ENCODE measurements around the gene TOMT. TPM values are rescaled to one million over a fixed set of nuclear protein-coding genes. Genes with fewer than 3 reads are reported as not detected.

The TOMT gene
- polyA plus RNA-seq, 2 of the 4 experiments (the other 2 are of a cell fraction), result not detected

GRCh38 chr11:72144807-72145565 is 39.3 kb downstream of the TOMT start:
- H3K4me1 ChIP-seq, result peaks cover 17% of the 10 kb centered on the region; the same call in 2 of the 3 replicates
- 48% methylated on average over 4 of the region's 4 CpGs for WGBS (ENCODE audit: missing lambda C conversion rate)
- DNase-seq (ENCODE audit: low read depth in 1 of 2, low spot score in 1 of 2) (peak in 1 of 2 experiments; percentile 48), ATAC-seq (0 out of 6 replicates have a peak, but pooled peaks of 1 of the 2 experiments have one; percentile 22), FAIRE-seq (no peak)
- TF ChIP-seq EP300 (IDR thresholded peaks at IDR 0.05) (0 out of 5 replicates have a peak, but pooled peaks of 1 of the 2 experiments have one; percentile 24), HEYL (CRISPR knock-in tag; IDR thresholded peaks at IDR 0.05) (no peak), KDM1A (IDR thresholded peaks at IDR 0.05; ENCODE audit: low read depth) (no peak)
- no peaks in the 10 kb centered on the region for H3K9me3 ChIP-seq
- POLR2A ChIA-PET, result no interaction called here
- H3K4me2 ChIP-seq, result no peak overlapping the region
- H3K27ac ChIP-seq, result peak overlapping the region in 1 of 2 experiments; percentile 37; a peak in 2 of 6 replicates
- CTCF ChIA-PET, result interaction anchor here (0.6 to 5.7 kb wide), 46 partner anchors 10 to 501 kb away, joined by 3 to 48 read pairs (median 8); partner anchors contain the start of genes ANAPC15, TOMT and XNDC1N
- H3K4me3 ChIP-seq, result no peak overlapping the region

GRCh38 chr11:72146625-72147024 is 40.9 kb downstream of the TOMT start:
- no peaks in the 10 kb centered on the region for H3K9me3 ChIP-seq
- H3K4me1 ChIP-seq, result peaks cover 9% of the 10 kb centered on the region; the same call in 2 of the 3 replicates
- WGBS (ENCODE audit: missing lambda C conversion rate), result 24% methylated on average over 2 of the region's 2 CpGs
- DNase-seq (ENCODE audit: low read depth in 1 of 2, low spot score in 1 of 2), result no peak
- POLR2A ChIA-PET, result no interaction called here
- 0 out of 6 replicates have a peak overlapping the region, but pooled peaks of 1 of the 2 experiments have one; percentile 5 for H3K27ac ChIP-seq
- no peak overlapping the region for H3K4me2 ChIP-seq
- no peak overlapping the region for H3K4me3 ChIP-seq
- FAIRE-seq, result no peak
- no peak for ATAC-seq
- TF ChIP-seq EHF (CRISPR knock-in tag; IDR thresholded peaks at IDR 0.05), result no peak
- TF ChIP-seq PBX3 (IDR thresholded peaks at IDR 0.05), result no peak
- TF ChIP-seq BHLHE40 (IDR thresholded peaks at IDR 0.05; ENCODE audit: low read depth, low read length), result no peak
- TF ChIP-seq SMC3 (IDR thresholded peaks at IDR 0.05), result no peak
- TF ChIP-seq MAZ (IDR thresholded peaks at IDR 0.05; ENCODE audit: borderline replicate concordance, low read depth, low read length), result no peak
- no peak for TF ChIP-seq RAD21 (conservative IDR thresholded peaks at IDR 0.05 in 1 of 2, IDR thresholded peaks at IDR 0.05 in 1 of 2)
- no peak for TF ChIP-seq ESRRA (IDR thresholded peaks at IDR 0.05; ENCODE audit: borderline replicate concordance, low read length)
- no peak for TF ChIP-seq HMGXB4 (CRISPR knock-in tag; IDR thresholded peaks at IDR 0.05; ENCODE audit: borderline replicate concordance)
- no peak for TF ChIP-seq SREBF2 (IDR thresholded peaks at IDR 0.05)
- no peak for TF ChIP-seq HEYL (CRISPR knock-in tag; IDR thresholded peaks at IDR 0.05)
- TF ChIP-seq KDM1A (IDR thresholded peaks at IDR 0.05; ENCODE audit: low read depth), result no peak
- TF ChIP-seq RCOR1 (IDR thresholded peaks at IDR 0.05; ENCODE audit: low read depth, low read length), result no peak
- TF ChIP-seq CHD4 (IDR thresholded peaks at IDR 0.05; ENCODE audit: borderline replicate concordance), result no peak
- no peak for TF ChIP-seq POLR2AphosphoS2 (conservative IDR thresholded peaks at IDR 0.05; ENCODE audit: low read length)
- TF ChIP-seq HDAC2 (IDR thresholded peaks at IDR 0.05), result no peak
- TF ChIP-seq USF2 (IDR thresholded peaks at IDR 0.05), result no peak
- no peak for TF ChIP-seq MAX (IDR thresholded peaks at IDR 0.05)
- TF ChIP-seq FOXS1 (CRISPR knock-in tag; IDR thresholded peaks at IDR 0.05), result no peak
- no peak for TF ChIP-seq GATA3 (IDR thresholded peaks at IDR 0.05; ENCODE audit: borderline replicate concordance)
- no peak for TF ChIP-seq HOXB13 (CRISPR knock-in tag; IDR thresholded peaks at IDR 0.05; ENCODE audit: low read depth)
- CTCF ChIA-PET, result interaction anchor here (0.6 to 5.7 kb wide), 7 partner anchors 8 to 122 kb away, joined by 3 to 48 read pairs (median 4); partner anchors contain the start of gene TOMT
